ENCODE data around the gene SKAP1. TPM values are rescaled to one million over a fixed set of nuclear protein-coding genes. Genes with fewer than 3 reads are reported as not detected.

The SKAP1 gene
- total RNA-seq, 1 donor from 2014 or later = not detected

DNA sequence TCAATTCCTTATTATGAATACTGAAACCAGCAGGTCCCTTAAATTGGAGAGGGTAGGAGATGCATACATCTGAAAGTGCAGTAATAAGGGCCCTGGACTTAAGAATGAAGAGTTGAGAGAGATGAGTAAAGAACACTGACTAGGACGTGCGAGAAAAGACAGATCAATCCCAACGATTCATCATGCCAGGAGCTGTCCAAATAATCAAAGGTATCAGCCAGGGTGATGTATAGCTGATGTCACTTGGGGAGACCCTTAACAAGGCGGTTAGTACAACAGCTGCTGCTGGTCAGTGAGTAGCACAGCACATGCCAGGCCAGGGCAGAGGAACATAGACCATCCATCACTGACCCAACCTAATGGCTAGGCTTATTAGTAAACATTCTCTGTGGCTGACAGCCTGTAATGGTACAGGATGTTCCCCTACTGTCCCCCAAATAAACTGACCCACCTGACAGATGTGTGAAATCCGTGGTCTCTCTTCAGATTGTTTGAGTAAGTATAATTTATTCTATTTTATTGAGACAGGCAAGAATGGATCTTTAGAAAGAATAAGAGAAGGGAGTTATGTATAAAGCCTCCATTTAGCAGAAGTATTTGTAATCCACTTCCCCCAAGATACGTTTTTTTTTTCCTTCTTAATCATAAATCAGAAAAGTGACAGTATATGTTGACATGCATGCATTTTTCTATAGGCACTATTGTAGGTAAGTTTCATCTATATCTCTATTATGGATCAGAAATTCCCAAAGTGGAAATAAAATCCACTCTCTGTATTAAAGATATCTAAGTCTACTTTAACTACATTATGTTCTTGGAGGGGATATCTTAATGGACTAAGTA is 204.1 kb downstream of the SKAP1 start:
- H3K4me1 Mint-ChIP-seq (ENCODE audit: low read depth, unreplicated experiment) = no peaks in the 10 kb centered on the region
- no peak overlapping the region for H3K27ac Mint-ChIP-seq (ENCODE audit: unreplicated experiment)
- no peaks in the 10 kb centered on the region for H3K9me3 ChIP-seq (ENCODE audit: insufficient read depth, low read depth, low read length)
- H3K27me3 ChIP-seq (ENCODE audit: insufficient read depth, low read length) = peaks cover 8% of the 10 kb centered on the region
- no peak for FAIRE-seq
- H4K20me1 ChIP-seq (ENCODE audit: insufficient read depth, low read length) = no peaks in the 10 kb centered on the region
- no peaks in the 10 kb centered on the region for H3K4me1 ChIP-seq (ENCODE audit: insufficient read depth, low read length)
- H3K36me3 Mint-ChIP-seq (ENCODE audit: low read depth, unreplicated experiment) = no peaks in the 10 kb centered on the region
- no peaks in the 10 kb centered on the region for H3K36me3 ChIP-seq (ENCODE audit: insufficient read depth, low read length)
- no peak for DNase-seq (ENCODE audit: low read depth)
- TF ChIP-seq, protein P1, sequence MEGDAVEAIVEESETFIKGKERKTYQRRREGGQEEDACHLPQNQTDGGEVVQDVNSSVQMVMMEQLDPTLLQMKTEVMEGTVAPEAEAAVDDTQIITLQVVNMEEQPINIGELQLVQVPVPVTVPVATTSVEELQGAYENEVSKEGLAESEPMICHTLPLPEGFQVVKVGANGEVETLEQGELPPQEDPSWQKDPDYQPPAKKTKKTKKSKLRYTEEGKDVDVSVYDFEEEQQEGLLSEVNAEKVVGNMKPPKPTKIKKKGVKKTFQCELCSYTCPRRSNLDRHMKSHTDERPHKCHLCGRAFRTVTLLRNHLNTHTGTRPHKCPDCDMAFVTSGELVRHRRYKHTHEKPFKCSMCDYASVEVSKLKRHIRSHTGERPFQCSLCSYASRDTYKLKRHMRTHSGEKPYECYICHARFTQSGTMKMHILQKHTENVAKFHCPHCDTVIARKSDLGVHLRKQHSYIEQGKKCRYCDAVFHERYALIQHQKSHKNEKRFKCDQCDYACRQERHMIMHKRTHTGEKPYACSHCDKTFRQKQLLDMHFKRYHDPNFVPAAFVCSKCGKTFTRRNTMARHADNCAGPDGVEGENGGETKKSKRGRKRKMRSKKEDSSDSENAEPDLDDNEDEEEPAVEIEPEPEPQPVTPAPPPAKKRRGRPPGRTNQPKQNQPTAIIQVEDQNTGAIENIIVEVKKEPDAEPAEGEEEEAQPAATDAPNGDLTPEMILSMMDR (IDR thresholded peaks at IDR 0.05; ENCODE audit: insufficient read depth, low read depth, low read length) = no peak
- no peak for TF ChIP-seq EZH2 (IDR thresholded peaks at IDR 0.05; ENCODE audit: insufficient read depth, low read length)
- H3K27me3 Mint-ChIP-seq (ENCODE audit: low read depth, unreplicated experiment) = peaks cover 26% of the 10 kb centered on the region
- H3K4me3 Mint-ChIP-seq (ENCODE audit: unreplicated experiment) = no peak overlapping the region
- H3K4me3 ChIP-seq (ENCODE audit: insufficient read depth, low read depth, low read length) = no peak overlapping the region
- no peak overlapping the region for H3K9ac ChIP-seq (ENCODE audit: low read length)
- no peak overlapping the region for H3K4me2 ChIP-seq (ENCODE audit: low read length)
- H2AFZ ChIP-seq (ENCODE audit: low read depth, low read length) = no peak overlapping the region
- H3K79me2 ChIP-seq (ENCODE audit: insufficient read depth, low read length) = no peaks in the 10 kb centered on the region
- H3K9me3 Mint-ChIP-seq (ENCODE audit: unreplicated experiment) = no peaks in the 10 kb centered on the region
- H3K27ac ChIP-seq (ENCODE audit: low read depth, low read length) = no peak overlapping the region

DNA sequence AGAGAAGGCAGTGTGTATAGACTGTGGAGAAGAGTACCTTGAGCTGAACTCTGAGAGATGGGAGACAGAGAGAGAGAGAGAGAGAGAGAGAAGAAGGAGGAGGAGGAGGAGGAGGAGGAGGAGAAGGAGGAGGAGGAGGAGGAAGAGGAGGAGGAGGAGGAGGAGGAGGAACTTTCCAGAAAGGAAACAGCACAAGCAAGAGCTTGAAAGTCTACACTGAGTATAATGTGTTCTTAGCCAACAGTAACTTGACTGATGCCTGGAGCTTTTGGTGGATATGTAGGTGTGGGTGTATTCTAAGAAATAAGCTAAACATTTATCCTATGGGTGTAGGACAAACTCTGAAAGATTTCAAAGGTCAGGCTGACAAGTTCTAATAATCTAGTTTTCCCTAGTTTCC is 206.1 kb downstream of the SKAP1 start:
- no peak for FAIRE-seq
- Histone ChIP-seq H3K4me3 (ENCODE audit: insufficient read depth, low read depth, low read length) (no peak overlapping the region), H3K27me3 (ENCODE audit: insufficient read depth, low read length) (peaks cover 8% of the 10 kb centered on the region)

More for the DNA sequence above, 206.1 kb downstream of the SKAP1 start:
- Histone ChIP-seq H3K9me3 (ENCODE audit: insufficient read depth, low read depth, low read length) (no peaks in the 10 kb centered on the region), H3K4me1 (ENCODE audit: insufficient read depth, low read length) (no peaks in the 10 kb centered on the region), H3K36me3 (ENCODE audit: insufficient read depth, low read length) (no peaks in the 10 kb centered on the region), H3K9ac (ENCODE audit: low read length) (no peak overlapping the region), H3K4me2 (ENCODE audit: low read length) (peak overlapping the region; percentile 25), H2AFZ (ENCODE audit: low read depth, low read length) (no peak overlapping the region), H3K79me2 (ENCODE audit: insufficient read depth, low read length) (no peaks in the 10 kb centered on the region), H4K20me1 (ENCODE audit: insufficient read depth, low read length) (no peaks in the 10 kb centered on the region), H3K27ac (ENCODE audit: low read depth, low read length) (no peak overlapping the region)
- Mint-ChIP-seq H3K36me3 (ENCODE audit: low read depth, unreplicated experiment) (no peaks in the 10 kb centered on the region), H3K9me3 (ENCODE audit: unreplicated experiment) (no peaks in the 10 kb centered on the region), H3K4me3 (ENCODE audit: unreplicated experiment) (no peak overlapping the region), H3K27me3 (ENCODE audit: low read depth, unreplicated experiment) (peaks cover 27% of the 10 kb centered on the region), H3K4me1 (ENCODE audit: low read depth, unreplicated experiment) (no peaks in the 10 kb centered on the region), H3K27ac (ENCODE audit: unreplicated experiment) (no peak overlapping the region)
- TF ChIP-seq, protein P1 (IDR thresholded peaks at IDR 0.05; ENCODE audit: insufficient read depth, low read depth, low read length) = no peak
- TF ChIP-seq EZH2 (IDR thresholded peaks at IDR 0.05; ENCODE audit: insufficient read depth, low read length) = no peak
- no peak for DNase-seq (ENCODE audit: low read depth)
